Heart left ventricle (tissue), 16 donors: ENCODE data around the gene ZBTB47. TPM values are rescaled to one million over a fixed set of nuclear protein-coding genes. Genes with fewer than 3 reads are reported as not detected.

Source experiments
- ATAC-seq, 4 donors: fragments of 200-7000 bp; cut with Tn5 transposase; one replicate each; pipeline ENCODE4 v1.9.1; 2020 to 2022; ENCODE audit warnings: moderate library complexity in 4 of 4, mild to moderate bottlenecking in 3 of 4, moderate number of reproducible peaks in 1 of 4
- DNase-seq, 5 donors: peaks; one replicate each; pipeline ENCODE4 v3.0.0-alpha.2; 2020
- H3K27ac ChIP-seq, 12 donors: fragments of 200-600 bp; sonication (generic) in 4 of 12; one replicate each; pipeline versions ENCODE4 v1.5.0 to v1.8.0; 2016 to 2022; ENCODE audit warnings: mild to moderate bottlenecking in 2 of 12
- H3K27me3 ChIP-seq, 9 donors: fragments of 200-600 bp; sonication (generic) in 2 of 9; one replicate each; pipeline versions ENCODE4 v1.5.1 to v1.8.0; 2016 to 2022; ENCODE audit warnings: mild to moderate bottlenecking in 3 of 9
- H3K36me3 ChIP-seq, 9 donors: fragments of 200-600 bp; sonication (generic) in 2 of 9; one replicate each; pipeline versions ENCODE4 v1.5.0 to v1.8.0; 2018 to 2022; ENCODE audit warnings: mild to moderate bottlenecking in 2 of 9
- H3K4me1 ChIP-seq, 12 donors: fragments of 200-600 bp; sonication (generic) in 4 of 12; one replicate each; pipeline versions ENCODE4 v1.5.0 to v1.8.0; 2016 to 2022; ENCODE audit warnings: mild to moderate bottlenecking in 3 of 12
- H3K4me3 ChIP-seq, 12 donors: fragments of 200-600 bp; sonication (generic) in 4 of 12; one replicate each; pipeline versions ENCODE4 v1.5.0 to v1.8.0; 2017 to 2022; ENCODE audit warnings: mild to moderate bottlenecking in 9 of 12, moderate library complexity in 4 of 12
- H3K9me3 ChIP-seq, 12 donors: fragments of 200-600 bp; sonication (generic) in 4 of 12; one replicate each; pipeline versions ENCODE4 v1.5.0 to v1.8.0; 2016 to 2022; ENCODE audit warnings: mild to moderate bottlenecking in 1 of 12
- POLR2A ChIP-seq, 2 donors: fragments of 450-650 bp; IDR thresholded peaks; one replicate each; pipeline ENCODE4 v1.6.1; 2017; ENCODE audit warnings: antibody characterized with exemption in 2 of 2, mild to moderate bottlenecking in 2 of 2, moderate library complexity in 2 of 2
- WGBS, 4 donors: extraction: QIAGEN DNeasy Blood & Tissue Kit in 2 of 4; methylation state at CpG; one replicate each; pipeline versions ENCODE4 v1.1.5 to v1.1.7; 2013 to 2018; 5-methylcytosine and 5-hydroxymethylcytosine counted together
- intact Hi-C, 10 donors: fragments of 100-400 bp; cut with DNase I; formaldehyde crosslinking; loops; one replicate each; pipeline versions ENCODE4 v1.11.1 to v1.14.2; 2022
- polyA plus RNA-seq, 2 donors: library from polyadenylated mRNA; stranded (reverse); fragments of 200-250 nt; gene quantifications; one replicate each; pipeline ENCODE4 v1.2.3, GENCODE V29; 2013
- total RNA-seq, 9 donors: library from RNA; depleted of rRNA in 2 of 9; stranded (reverse); fragments of >200 nt in 2 of 9; fragmentation: NEBNext Ultra II Directional in 3 of 9; extraction: Animal tissue kit (Norgen Biotek cat#: 25700) in 3 of 9; gene quantifications; one replicate each; pipeline versions ENCODE4 v1.1.0 to v1.2.4, GENCODE V29; 2016 to 2023
- TF ChIP-seq, protein P1 (sequence below), 12 donors: fragments of 200-600 bp; sonication (generic) in 4 of 12; IDR thresholded peaks; one replicate each; pipeline versions ENCODE4 v1.5.0 to v1.8.0; 2018 to 2022; ENCODE audit warnings: antibody characterized with exemption in 12 of 12, mild to moderate bottlenecking in 5 of 12
- donor health status: ischemic (EF 13 %, LVEDD 7.1; RV severe dilation, severe dysfunction).
- donor health status: healthy with polysubstance abuse.
- donor health status: DM: no; HTN: yes; CAD: no.
- donor health status: DM: no; HTN: no; CAD: no.
- donor health status: ischemic (EF 25% LVEDD 6.9; RV normal size, moderate dysfunction).
- donor health status: ischemic (EF 25% LVEDD 5.7; RV mildly dilated, moderate dysfunction).
- donor health status: healthy.
- donor health status: DM: yes; HTN: yes; CAD: no.
- donor health status: ischemic (EF 35%, LVEDD 5.7; RV mildly dilated, moderate dysfunction).
- donor health status: nonischemic (EF 11% LVEDD 7.7; RV severe dilation, severe dysfunction).
- donor health status: DM: yes; HTN: yes; CAD: no.
- donor health status: PGD.
- donor health status: ischemic (EF 29% LVEDD 5.4; RV normal size, mild dysfunction).
- donor health status: nonischemic (EF 23%, LVEDD 6.1; RV moderate dilation, normal function).

The ZBTB47 gene
- total and polyA plus RNA-seq, 11 donors = 76.6 to 184 (median 125) TPM

DNA sequence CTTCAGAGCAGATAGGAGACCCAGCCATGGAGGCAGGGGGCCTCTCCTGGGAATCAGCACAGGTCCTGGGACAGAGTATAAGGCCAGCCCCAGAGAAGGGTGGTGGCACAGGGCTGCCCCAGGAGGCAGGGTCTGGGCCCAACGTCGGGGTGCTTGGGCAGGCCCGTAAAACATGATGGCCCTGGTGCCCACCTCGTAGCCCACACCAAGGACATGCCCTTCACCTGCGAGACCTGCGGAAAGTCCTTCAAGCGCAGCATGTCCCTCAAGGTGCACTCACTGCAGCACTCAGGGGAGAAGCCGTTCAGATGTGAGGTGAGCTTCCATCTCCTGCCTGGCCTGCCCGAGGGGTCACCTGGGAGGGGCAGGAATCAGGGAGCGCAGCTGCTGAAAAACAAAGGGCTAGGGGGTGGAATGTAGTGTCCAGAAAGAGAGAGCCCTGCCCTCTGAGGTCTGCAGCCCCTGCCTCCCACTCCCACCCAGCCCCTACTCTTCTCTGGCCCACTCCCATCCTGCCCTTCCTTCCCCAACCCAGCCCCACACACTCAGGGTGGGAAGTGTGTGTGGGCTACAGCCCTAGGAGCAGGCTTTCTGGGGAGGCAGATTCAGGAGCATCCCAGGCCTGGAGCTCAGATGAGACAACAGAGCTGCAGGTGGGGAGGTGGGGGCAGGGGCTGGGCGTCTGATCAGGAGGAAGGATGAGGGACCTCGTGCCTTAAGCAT lies 9.5 kb downstream of the ZBTB47 start:
- H3K4me3 ChIP-seq = no peak overlapping the region
- H3K27ac ChIP-seq = peak overlapping the region in 1 of 12 donors; percentile 98
- DNase-seq (no peak), ATAC-seq (no peak)
- peaks cover 0 to 68% (median 41%) of the 10 kb centered on the region in 12 donors for H3K4me1 ChIP-seq
- H3K9me3 ChIP-seq = no peaks in the 10 kb centered on the region
- peaks cover 0 to 22% (median 13%) of the 10 kb centered on the region in 9 donors for H3K36me3 ChIP-seq
- H3K27me3 ChIP-seq = no peaks in the 10 kb centered on the region
- no peak for TF ChIP-seq POLR2A (IDR thresholded peaks at IDR 0.05)
- TF ChIP-seq, protein P1, sequence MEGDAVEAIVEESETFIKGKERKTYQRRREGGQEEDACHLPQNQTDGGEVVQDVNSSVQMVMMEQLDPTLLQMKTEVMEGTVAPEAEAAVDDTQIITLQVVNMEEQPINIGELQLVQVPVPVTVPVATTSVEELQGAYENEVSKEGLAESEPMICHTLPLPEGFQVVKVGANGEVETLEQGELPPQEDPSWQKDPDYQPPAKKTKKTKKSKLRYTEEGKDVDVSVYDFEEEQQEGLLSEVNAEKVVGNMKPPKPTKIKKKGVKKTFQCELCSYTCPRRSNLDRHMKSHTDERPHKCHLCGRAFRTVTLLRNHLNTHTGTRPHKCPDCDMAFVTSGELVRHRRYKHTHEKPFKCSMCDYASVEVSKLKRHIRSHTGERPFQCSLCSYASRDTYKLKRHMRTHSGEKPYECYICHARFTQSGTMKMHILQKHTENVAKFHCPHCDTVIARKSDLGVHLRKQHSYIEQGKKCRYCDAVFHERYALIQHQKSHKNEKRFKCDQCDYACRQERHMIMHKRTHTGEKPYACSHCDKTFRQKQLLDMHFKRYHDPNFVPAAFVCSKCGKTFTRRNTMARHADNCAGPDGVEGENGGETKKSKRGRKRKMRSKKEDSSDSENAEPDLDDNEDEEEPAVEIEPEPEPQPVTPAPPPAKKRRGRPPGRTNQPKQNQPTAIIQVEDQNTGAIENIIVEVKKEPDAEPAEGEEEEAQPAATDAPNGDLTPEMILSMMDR (IDR thresholded peaks at IDR 0.05) = no peak
- intact Hi-C loops = loop anchor here in 2 of 10 donors (5.0 kb wide), 2 partner anchors 79 to 84 kb away; no protein-coding TSS in a partner anchor
- WGBS, 4 donors = 84 to 91% (median 88%) methylated on average over 10 to 12 of the region's 12 CpGs

GRCh38 chr3:42663581-42664437 lies 10.3 kb downstream of the ZBTB47 start:
- no peak for TF ChIP-seq POLR2A (IDR thresholded peaks at IDR 0.05)
- TF ChIP-seq, protein P1 (IDR thresholded peaks at IDR 0.05) = no peak
- no peak for ATAC-seq
- Histone ChIP-seq H3K4me1 (peaks cover 0 to 67% (median 42%) of the 10 kb centered on the region in 12 donors), H3K4me3 (no peak overlapping the region), H3K27me3 (no peaks in the 10 kb centered on the region), H3K9me3 (no peaks in the 10 kb centered on the region), H3K27ac (peak overlapping the region in 2 of 12 donors; percentile 17 to 81), H3K36me3 (peaks cover 0 to 14% (median 5%) of the 10 kb centered on the region in 9 donors)
- 88 to 95% (median 92%) methylated on average over 16 to 38 of the region's 38 CpGs for WGBS, 4 donors
- intact Hi-C loops = loop anchor here in 2 of 10 donors (5.0 kb wide), 2 partner anchors 78 to 83 kb away; no protein-coding TSS in a partner anchor
- DNase-seq = peak in 2 of 5 donors; percentile 11 to 20

GRCh38 chr3:42664438-42664803 lies 10.9 kb downstream of the ZBTB47 start:
- TF ChIP-seq POLR2A (IDR thresholded peaks at IDR 0.05) = no peak
- TF ChIP-seq, protein P1 (IDR thresholded peaks at IDR 0.05) = no peak
- intact Hi-C loops = loop anchor here in 2 of 10 donors (5.0 kb wide), 2 partner anchors 78 to 83 kb away; no protein-coding TSS in a partner anchor
- Histone ChIP-seq H3K27ac (peak overlapping the region in 3 of 12 donors; percentile 17 to 81 (median 76)), H3K36me3 (peaks cover 0 to 14% (median 4%) of the 10 kb centered on the region in 9 donors), H3K27me3 (no peaks in the 10 kb centered on the region), H3K4me3 (no peak overlapping the region), H3K4me1 (peaks cover 0 to 61% (median 38%) of the 10 kb centered on the region in 12 donors), H3K9me3 (no peaks in the 10 kb centered on the region)
- 82 to 96% (median 87%) methylated on average over 14 to 19 of the region's 19 CpGs for WGBS, 4 donors
- no peak for ATAC-seq
- peak in 2 of 5 donors; percentile 12 to 18 for DNase-seq
